Occipital lobe (tissue), 3 donors: ENCODE data around the gene SH3D19. TPM values are rescaled to one million over a fixed set of nuclear protein-coding genes. Genes with fewer than 3 reads are reported as not detected.
"Not testable (repeated sequence)": the region's sequence is repeated elsewhere in the genome, so short reads cannot be mapped to it uniquely, and the experiment has no call there.

ENCODE experiments used
- DNase-seq: peaks from one replicate; lab custom pipeline; 2025; lab: John Stamatoyannopoulos, UW
- small RNA-seq: library from RNA; depleted of rRNA; stranded (forward); fragments of <200 nt; gene quantifications from one replicate; pipeline ENCODE3, GENCODE V24; 2014
- total RNA-seq: library from RNA; depleted of rRNA; stranded (reverse); fragments of >200 nt; gene quantifications from one replicate; pipeline ENCODE4 v1.2.3, GENCODE V29; 2014

SH3D19 gene
- total RNA-seq, 1 donor from 2014 or later = 5.5 TPM

DNA sequence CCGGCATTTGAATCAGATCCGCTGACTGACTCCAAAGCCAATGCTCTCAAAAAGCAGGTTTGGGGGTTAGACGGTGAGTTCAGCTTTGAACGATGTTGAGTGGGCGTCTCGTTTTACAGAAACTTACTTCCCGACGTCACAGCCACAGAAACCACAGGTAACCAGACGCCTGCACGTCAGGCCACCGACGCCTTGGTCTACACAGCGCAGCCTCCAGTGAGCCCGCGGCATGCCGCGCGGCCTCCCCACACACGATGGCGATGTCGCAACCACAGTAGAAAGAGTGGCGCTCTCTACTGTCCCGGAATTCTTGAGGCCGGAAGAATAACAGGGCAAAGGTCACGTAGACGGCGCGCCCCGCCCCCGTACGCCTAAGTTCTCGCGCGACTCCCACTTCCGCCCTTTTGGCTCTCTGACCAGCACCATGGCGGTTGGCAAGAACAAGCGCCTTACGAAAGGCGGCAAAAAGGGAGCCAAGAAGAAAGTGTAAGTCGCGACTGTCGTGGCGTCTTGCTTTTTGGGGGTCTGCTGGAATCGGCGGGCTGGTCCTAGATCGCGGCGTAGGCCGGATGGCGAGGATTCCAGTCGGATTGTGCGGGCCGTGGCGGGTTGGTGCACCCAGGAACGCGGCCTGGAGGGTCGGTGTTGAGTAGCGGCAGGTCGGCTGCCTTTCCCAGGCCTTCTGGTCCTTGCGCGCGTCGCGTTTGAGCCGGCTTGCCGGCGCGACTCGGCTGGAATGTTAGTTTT lies 226.0 kb downstream of the SH3D19 start, which contains the start of gene RPS3A:
RPS3A (plus strand) TSS at position 400 of the 747 bp plus-strand sequence; CDS start at position 425, 25 bp downstream.
- DNase-seq = peak; percentile 95

- no peak for DNase-seq
These were observed 226.5 kb downstream of the SH3D19 start for GRCh38 chr4:151098979-151099228.

GRCh38 chr4:151097759-151098158 lies 227.6 kb downstream of the SH3D19 start:
- DNase-seq = no peak

DNA sequence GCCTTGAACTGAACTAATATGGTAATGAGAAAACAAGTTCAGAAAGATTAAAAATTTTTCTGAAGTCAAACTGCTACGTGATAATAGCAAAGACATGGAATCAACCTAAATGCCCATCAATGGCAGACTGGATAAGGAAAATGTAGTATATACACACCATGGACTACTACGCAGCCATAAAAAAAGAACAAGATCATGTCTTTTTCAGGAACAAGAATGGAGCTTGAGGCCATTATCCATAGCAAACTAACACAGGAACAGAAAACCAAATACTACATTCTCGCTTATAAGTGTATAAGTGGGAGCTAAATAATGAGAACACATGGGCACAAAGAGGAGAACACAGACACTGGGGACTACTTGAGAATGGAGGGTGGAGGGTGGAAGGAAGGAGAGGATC lies 230.3 kb downstream of the SH3D19 start:
- no peak for DNase-seq

GRCh38 chr4:151094290-151094751 lies 231.1 kb downstream of the SH3D19 start:
- no peak for DNase-seq

- DNase-seq = no peak
These were observed 232.2 kb downstream of the SH3D19 start for GRCh38 chr4:151093203-151093602.

DNA sequence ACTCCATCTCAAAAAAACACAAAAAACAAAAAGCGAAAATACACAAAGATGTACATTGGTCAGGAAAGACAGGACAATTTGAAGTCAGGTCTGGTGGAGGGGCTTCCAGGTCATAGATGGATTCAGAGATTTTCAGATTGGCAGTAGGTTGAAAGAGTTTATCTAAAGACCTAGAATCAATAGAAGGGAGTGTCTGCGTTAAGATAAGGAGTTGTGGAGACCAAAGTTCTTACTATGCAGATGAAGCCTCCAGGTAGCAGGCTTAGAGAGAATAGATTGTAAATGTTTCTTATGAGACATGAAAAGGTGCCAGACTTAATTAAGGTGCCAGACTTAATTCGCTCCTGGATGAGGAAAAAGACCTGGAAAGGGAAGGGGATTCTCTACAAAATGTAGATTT lies 232.9 kb downstream of the SH3D19 start:
- DNase-seq = no peak

DNA sequence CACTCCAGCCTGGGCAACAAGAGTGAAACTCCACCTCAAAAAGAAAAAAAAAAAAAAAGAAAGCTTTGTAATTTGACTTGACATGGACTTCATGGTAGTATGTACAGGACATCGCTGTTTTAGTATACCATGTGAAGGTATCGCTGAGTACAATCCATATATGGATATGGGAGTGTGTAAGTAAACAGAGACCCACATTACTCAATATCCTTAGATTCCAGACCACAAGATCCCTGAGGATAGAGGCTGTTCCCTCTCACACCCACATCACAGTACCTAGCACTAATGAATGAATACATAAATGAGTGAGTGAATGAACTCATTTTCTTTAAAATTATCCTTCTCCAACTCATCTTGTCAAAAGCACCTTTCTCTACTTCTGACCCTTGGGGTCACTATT lies 234.4 kb downstream of the SH3D19 start:
- DNase-seq = no peak

DNA sequence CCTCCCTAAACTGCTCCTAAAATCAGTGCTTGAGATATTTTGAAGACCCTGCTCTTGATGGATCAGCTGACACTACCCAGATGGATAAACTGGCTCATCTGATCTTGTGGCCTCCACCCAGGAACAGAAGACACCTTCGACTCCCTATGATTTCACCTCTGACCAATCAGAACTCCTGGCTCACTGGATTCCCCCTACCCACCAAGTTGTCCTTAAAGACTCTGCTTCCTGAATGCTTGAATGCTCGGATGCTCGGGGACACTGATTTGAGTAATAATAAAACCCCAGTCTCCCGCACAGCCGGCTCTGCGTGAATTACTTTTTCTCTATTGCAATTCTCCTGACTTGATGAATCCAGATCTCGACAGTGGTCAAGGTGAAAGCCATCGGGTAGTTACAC lies 237.9 kb downstream of the SH3D19 start:
- DNase-seq = no peak

GRCh38 chr4:151077978-151078377 lies 247.4 kb downstream of the SH3D19 start:
- not testable (repeated sequence) for DNase-seq

GRCh38 chr4:151074416-151074916 lies 250.9 kb downstream of the SH3D19 start:
- no peak for DNase-seq

Small RNA genes lying within 50 kb of the gene (small RNA-seq; reads per million reads assigned to genes)
- gene AC104819.2 (not detected), gene RNU6-1282P (not detected), gene SNORD73A (not detected), gene SNORD73B (0.52 reads per million, percentile 51 among the genes with 10 or more reads in this experiment)

Other genes with a start within 250 kb of the SH3D19 start
- gene RPS3A, start 226.0 kb downstream of the SH3D19 start, total RNA-seq = 2,521 TPM
- gene PRSS48, start 48.4 kb downstream of the SH3D19 start, total RNA-seq = not detected
- 3.3 TPM for gene FHIP1A, start 83.6 kb upstream of the SH3D19 start, total RNA-seq